HG02852 (cell line): Measurements from ENCODE around the gene SLC9A3.
"Not testable (repeated sequence)": the region's sequence is repeated elsewhere in the genome, so short reads cannot be mapped to it uniquely, and the experiment has no call there.

Experiments used
- ATAC-seq: cut with Tn5 transposase; IDR thresholded peaks from one replicate; pipeline ENCODE4 v1.9.1; 2021; ENCODE audit warnings: mild to moderate bottlenecking, moderate library complexity; ENCODE audit not compliant: unreplicated experiment

The SLC9A3 gene

DNA sequence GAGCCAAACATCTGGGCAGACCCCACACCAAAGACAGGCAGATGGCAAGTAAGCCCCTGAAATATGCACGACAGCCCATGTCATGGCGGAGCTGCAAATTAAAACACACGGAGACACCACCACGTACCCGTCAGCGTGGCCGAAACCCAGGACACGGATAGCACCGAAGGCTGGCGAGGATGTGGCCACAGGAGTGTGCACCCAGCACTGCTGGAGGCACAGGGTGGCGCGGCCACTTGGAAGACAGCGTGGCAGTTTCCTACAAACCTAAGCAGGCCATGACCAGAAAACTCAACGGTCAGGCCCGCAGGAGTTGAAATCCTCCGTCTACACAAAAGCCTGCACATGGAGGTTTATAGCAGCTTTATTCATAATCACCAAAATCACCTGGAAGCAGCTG lies 12.8 kb downstream of the SLC9A3 start:
- ATAC-seq: no peak

DNA sequence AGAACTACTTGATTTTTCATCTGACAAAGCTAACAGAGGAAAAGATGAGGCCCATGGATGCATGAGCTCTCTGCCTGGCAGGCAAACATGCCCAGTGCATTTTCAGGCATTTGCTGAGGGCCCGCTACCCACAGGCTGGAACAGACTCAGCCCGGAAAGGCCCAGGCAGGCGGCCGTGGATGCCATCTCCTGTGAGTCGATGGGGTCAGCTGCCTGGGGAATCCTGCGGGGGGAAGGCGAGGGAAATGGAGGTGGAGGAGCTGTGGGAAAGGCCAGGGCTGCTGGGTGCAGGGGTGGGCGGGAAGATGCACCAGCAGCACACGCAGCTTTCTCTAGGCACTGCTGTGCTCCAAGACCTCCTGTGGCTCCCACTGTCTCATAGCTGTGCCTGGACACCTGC lies 13.7 kb downstream of the SLC9A3 start:
- ATAC-seq: no peak

DNA sequence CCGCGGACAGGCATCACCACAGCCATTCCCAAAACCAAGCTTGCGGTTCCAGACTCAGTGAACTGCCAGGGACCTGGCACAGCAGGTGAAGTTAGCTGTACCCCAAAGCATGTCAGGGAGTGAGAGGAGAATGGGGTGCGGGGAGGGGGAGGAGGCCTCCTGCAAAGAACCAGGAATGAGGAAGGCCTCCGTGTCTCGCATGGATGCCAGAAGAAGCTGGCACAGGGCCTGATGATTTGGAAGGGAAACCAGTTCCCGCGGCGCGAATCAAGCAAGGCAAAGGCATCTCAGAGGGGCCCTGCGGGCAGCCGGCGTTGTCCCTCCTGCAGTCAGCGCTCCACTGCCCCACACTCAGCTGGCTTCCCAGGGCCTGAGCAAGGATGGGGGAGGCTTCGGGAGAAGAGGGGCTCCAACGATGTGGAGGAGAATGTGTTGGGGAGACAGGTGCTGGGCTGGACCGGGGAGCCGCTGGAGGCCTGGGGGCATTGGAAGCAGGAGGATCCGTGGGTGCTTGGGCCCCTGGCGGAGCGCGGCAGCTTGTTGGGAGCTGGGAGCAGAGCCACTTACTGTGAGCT lies 14.6 kb downstream of the SLC9A3 start:
- ATAC-seq: no peak

GRCh38 chr5:507986-508575 lies 16.2 kb downstream of the SLC9A3 start:
- not testable (repeated sequence) for ATAC-seq

- ATAC-seq: no peak
Observed at GRCh38 chr5:505951-506525, 18.2 kb downstream of the SLC9A3 start.

DNA sequence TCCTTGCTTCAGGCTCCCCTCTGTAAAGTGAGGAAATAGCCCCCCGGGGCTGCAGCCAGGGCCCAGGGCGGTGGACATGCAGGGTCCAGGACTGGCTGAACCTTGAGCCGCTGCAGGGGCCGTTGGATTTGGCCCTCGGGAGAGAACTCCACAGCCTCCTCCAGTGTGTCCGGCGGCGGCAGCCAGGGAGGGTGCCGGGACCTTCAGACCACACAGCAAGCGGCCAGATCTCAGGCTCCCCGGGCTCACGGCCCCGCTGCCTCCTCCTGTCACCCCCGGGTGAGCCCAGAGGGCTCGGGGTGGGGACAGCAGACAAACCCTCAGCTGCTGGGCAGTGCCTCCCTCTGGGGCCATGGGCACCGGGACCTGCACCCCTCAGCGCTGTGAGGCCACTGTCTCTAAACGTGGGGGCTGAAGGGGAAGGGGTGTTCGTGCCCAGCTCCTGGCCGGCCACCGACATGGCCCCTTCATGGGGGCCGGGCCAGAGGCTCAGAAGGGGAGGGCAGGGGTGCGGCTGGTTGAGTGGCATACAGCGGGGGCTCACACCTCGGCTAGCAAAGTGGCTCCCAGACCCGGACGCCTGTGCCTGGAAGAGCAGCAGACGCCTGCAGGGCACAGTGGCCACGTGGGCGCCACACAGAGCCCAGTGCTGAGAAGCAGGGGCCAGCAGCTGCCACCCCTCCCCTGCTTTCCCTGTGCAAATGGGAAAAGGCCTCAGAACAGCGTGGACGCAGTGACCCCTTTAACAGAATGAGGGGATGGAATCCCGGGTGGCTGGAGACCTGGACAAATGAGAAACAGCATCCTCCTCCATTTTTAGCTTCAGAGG lies 19.7 kb downstream of the SLC9A3 start:
- no peak for ATAC-seq

GRCh38 chr5:502325-503079 lies 21.7 kb downstream of the SLC9A3 start:
- ATAC-seq: no peak

GRCh38 chr5:501831-502184 lies 22.4 kb downstream of the SLC9A3 start:
- no peak for ATAC-seq

DNA sequence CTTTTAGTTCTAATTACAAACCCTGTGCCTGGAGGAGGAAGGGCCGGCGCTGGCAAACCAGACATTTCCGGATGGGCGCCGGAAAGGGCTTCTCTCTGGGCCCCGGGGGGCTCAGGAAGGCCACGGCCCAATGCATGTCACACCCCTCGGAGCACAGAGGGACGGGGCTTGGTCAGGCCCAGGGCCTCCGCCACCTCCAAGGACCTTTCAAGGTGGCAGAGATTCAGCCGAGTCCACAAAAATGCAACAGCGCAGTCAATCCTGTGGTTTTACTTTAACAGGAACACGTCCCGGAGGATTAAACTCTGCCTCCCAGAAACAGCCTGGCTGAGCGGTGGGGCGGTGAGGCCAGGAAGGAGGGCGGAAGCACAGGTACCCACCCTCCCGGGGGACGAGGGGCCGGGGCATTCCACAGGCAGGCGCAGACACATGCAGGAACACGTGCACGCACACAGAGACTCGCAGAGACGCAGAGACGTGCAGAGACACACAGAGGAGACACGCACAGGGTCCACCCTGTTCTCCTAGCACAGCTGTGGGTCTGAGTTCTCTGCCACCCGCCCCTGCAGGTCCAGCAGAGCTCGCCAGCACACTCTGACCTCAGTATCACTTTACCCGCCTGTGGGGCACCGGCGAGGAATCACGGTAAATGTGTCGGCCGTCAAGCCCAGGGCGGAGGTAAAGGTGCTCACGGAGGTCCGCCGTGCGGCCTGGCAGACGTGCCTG lies 23.0 kb downstream of the SLC9A3 start:
- ATAC-seq: no peak

GRCh38 chr5:500491-500890 lies 23.8 kb downstream of the SLC9A3 start:
- ATAC-seq: no peak

GRCh38 chr5:499233-500209 lies 24.7 kb downstream of the SLC9A3 start:
- no peak for ATAC-seq

GRCh38 chr5:497871-498509 lies 26.3 kb downstream of the SLC9A3 start:
- no peak for ATAC-seq

GRCh38 chr5:497090-497700 lies 27.1 kb downstream of the SLC9A3 start:
- no peak for ATAC-seq

DNA sequence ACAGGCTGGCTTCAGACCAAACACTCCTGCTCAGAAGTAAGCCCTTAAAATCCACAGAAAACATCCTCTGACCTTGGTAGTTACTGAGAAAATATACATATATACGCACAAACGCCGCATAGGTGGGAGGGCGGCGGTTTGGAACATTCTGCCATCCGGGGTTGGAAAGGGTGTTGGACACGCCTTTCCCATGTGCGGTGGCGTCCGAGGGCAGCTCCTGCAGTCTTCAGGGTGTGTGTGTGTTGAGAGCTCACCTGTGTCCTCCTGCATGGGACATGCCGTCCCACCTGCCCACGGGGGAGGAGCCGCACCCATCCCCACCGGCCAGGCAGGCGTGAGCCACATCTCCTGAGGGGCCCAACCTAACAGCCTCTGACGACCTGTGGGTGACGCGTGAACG lies 28.2 kb downstream of the SLC9A3 start:
- ATAC-seq: no peak

DNA sequence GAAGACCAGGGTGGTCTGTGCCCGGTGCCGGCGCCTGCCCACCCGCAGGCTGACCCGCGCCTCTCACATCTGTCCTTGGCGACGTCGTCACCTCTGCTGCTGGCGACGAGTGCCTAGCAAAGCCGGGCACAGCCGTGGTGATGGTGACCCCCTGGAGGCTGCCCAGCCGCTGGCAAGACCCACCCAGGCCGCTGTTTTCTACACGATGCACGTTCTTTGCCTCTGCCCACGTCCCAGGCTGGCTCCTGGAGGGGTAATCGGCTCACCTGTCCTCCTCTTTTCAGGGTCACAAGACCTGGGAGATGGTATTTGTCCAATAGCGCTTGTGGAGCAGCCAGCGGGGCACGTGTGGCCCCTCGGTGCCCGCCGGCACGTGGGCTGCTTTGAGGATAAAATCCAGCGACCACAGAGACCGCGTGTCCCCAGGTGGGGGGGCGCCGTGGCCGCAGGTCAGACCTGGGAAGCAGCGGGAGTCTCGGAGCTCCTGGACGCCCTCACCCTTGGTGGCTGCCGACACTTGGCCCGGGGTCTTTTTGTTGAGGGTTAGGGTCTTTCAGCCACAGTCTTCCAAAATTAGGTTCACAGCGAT lies 29.5 kb downstream of the SLC9A3 start:
- ATAC-seq: no peak

GRCh38 chr5:493758-494157 lies 30.5 kb downstream of the SLC9A3 start:
- no peak for ATAC-seq

DNA sequence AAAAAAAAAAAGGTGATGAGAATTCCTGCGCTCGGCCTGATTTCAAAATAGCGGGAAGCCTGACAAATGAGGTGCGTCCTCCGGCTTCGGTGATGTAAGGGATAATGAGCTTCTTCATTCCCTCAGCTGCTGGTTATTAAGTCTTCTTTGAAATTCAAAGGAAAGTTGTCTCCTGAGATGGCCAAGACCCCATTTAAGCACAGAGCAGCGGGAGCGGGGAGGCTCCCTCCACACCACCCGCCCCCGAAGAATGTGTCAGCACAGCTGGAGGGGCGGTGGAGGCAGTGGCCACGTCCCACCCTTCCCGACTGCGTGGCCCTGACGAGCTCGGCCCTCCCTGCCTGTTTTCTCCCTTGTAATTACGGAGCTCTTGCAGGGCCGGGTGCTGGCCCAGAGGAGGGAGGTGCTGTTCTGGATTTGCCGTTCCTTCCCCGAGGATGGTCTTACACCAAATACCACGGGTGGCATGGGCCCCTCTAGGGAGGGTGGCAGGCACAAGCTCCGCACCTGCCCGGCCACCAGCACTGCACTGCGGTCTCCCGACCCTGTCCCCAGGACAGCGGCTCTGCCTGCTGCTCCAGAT lies 31.0 kb downstream of the SLC9A3 start:
- ATAC-seq: no peak
